Measurements from ENCODE around the gene SH3GLB2.

Gene SH3GLB2

GRCh38 chr9:129028192-129028966, at the start of gene SH3GLB2:
Gene SH3GLB2, minus strand, starts transcription at chr9:129028331. Its CDS starts 177 bp downstream, at chr9:129028154.
- peak; percentile 99 for DNase-seq (ENCODE audit: low spot score)

GRCh38 chr9:129077236-129077635, 49.1 kb upstream of the SH3GLB2 start:
- no peak for DNase-seq (ENCODE audit: low spot score)

- no peak for DNase-seq (ENCODE audit: low spot score)
Measured at GRCh38 chr9:129076640-129077037, 48.5 kb upstream of the SH3GLB2 start.

- DNase-seq (ENCODE audit: low spot score), result no peak
Measured at GRCh38 chr9:129075996-129076639, 48.0 kb upstream of the SH3GLB2 start.

- no peak for DNase-seq (ENCODE audit: low spot score)
Measured at GRCh38 chr9:129074106-129074505, 46.0 kb upstream of the SH3GLB2 start.

- DNase-seq (ENCODE audit: low spot score), result no peak
Measured at GRCh38 chr9:129073404-129073803, 45.3 kb upstream of the SH3GLB2 start.

GRCh38 chr9:129072171-129072570, 44.0 kb upstream of the SH3GLB2 start:
- DNase-seq (ENCODE audit: low spot score), result no peak

- DNase-seq (ENCODE audit: low spot score), result no peak
Measured at GRCh38 chr9:129071526-129072126, 43.5 kb upstream of the SH3GLB2 start.

- no peak for DNase-seq (ENCODE audit: low spot score)
Measured at GRCh38 chr9:129070696-129071525, 42.8 kb upstream of the SH3GLB2 start.

GRCh38 chr9:129069862-129070641, 41.9 kb upstream of the SH3GLB2 start:
- DNase-seq (ENCODE audit: low spot score), result no peak

GRCh38 chr9:129068990-129069861, 41.1 kb upstream of the SH3GLB2 start:
- DNase-seq (ENCODE audit: low spot score), result peak; percentile 83

GRCh38 chr9:129068110-129068509, 40.0 kb upstream of the SH3GLB2 start:
- no peak for DNase-seq (ENCODE audit: low spot score)

GRCh38 chr9:129064499-129064908, 36.4 kb upstream of the SH3GLB2 start:
- no peak for DNase-seq (ENCODE audit: low spot score)

- no peak for DNase-seq (ENCODE audit: low spot score)
Measured at GRCh38 chr9:129063061-129063460, 34.9 kb upstream of the SH3GLB2 start.

GRCh38 chr9:129060991-129061390, 32.9 kb upstream of the SH3GLB2 start:
- no peak for DNase-seq (ENCODE audit: low spot score)

GRCh38 chr9:129059796-129060785, 32.0 kb upstream of the SH3GLB2 start:
- DNase-seq (ENCODE audit: low spot score), result no peak

- no peak for DNase-seq (ENCODE audit: low spot score)
Measured at GRCh38 chr9:129058965-129059795, 31.0 kb upstream of the SH3GLB2 start.

GRCh38 chr9:129054163-129054851, 26.2 kb upstream of the SH3GLB2 start:
- no peak for DNase-seq (ENCODE audit: low spot score)

Data from Ammon's horn (tissue), 1 donor.